Aorta (tissue), 5 donors: ENCODE results near the gene SH3BP1. TPM values are rescaled to one million over a fixed set of nuclear protein-coding genes. Genes with fewer than 3 reads are reported as not detected.

ENCODE experiments used
- ATAC-seq: fragments of 200-7000 bp; cut with Tn5 transposase; one replicate; pipeline ENCODE4 v1.9.1; 2022; ENCODE audit warnings: moderate library complexity; ENCODE audit not compliant: low FRiP score
- DNase-seq, 2 donors: peaks; one replicate each; pipeline ENCODE4 v3.0.0-alpha.2; 2020
- H3K27ac ChIP-seq, 2 donors: one replicate each; pipeline ENCODE4 v1.5.1; 2013; ENCODE audit warnings: low read length in 2 of 2, mild to moderate bottlenecking in 2 of 2, moderate library complexity in 2 of 2, control low read depth in 1 of 2, inconsistent platforms in 1 of 2, low read depth in 1 of 2
- H3K27me3 ChIP-seq, 2 donors: one replicate each; pipeline ENCODE4 v1.6.1; 2013; ENCODE audit warnings: control low read depth in 1 of 2, low read length in 1 of 2, mild to moderate bottlenecking in 1 of 2, moderate library complexity in 1 of 2; ENCODE audit not compliant: insufficient read depth in 2 of 2, control insufficient read depth in 1 of 2
- H3K36me3 ChIP-seq, 2 donors: one replicate each; pipeline ENCODE4 v1.6.1; 2013; ENCODE audit warnings: control low read depth in 1 of 2, low read length in 1 of 2, mild to moderate bottlenecking in 1 of 2; ENCODE audit not compliant: insufficient read depth in 2 of 2, control insufficient read depth in 1 of 2
- H3K4me1 ChIP-seq, 2 donors: one replicate each; pipeline ENCODE4 v1.6.1; 2013; ENCODE audit warnings: low read length in 2 of 2, control low read depth in 1 of 2, mild to moderate bottlenecking in 1 of 2, moderate library complexity in 1 of 2; ENCODE audit not compliant: insufficient read depth in 2 of 2, control insufficient read depth in 1 of 2
- H3K4me3 ChIP-seq, 2 donors: one replicate each; pipeline ENCODE4 v1.5.1; 2013; ENCODE audit warnings: low read length in 2 of 2, control low read depth in 1 of 2, mild to moderate bottlenecking in 1 of 2
- H3K9me3 ChIP-seq: one replicate; pipeline ENCODE4 v1.6.1; 2013; ENCODE audit warnings: mild to moderate bottlenecking, low read length; ENCODE audit not compliant: control insufficient read depth
- WGBS, 2 donors: extraction: QIAGEN DNeasy Blood & Tissue Kit; methylation state at CpG; one replicate each; pipeline ENCODE4 v1.1.7; 2013; 5-methylcytosine and 5-hydroxymethylcytosine counted together
- intact Hi-C, 2 donors: fragments of 100-400 bp; cut with DNase I; formaldehyde crosslinking; loops; one replicate each; pipeline versions ENCODE4 v1.14.2 to v1.15.0; 2022
- polyA plus RNA-seq, 2 donors: library from polyadenylated mRNA; stranded (reverse); fragments of 200-250 nt; gene quantifications; one replicate each; pipeline ENCODE4 v1.2.3, GENCODE V29; 2013
- total RNA-seq, 2 donors: library from RNA; stranded (reverse); fragmentation: NEBNext Ultra II Directional; extraction: Animal tissue kit (Norgen Biotek cat#: 25700); gene quantifications; one replicate each; pipeline ENCODE4 v1.2.1, GENCODE V29; 2021
- donor health status: healthy with polysubstance abuse.
- donor health status: Bipolar disorder and iron deficiency.
- donor health status: DM: no; HTN: no; CAD: no.
- donor health status: DM: no; HTN: no; CAD: no.
- donor health status: DM: yes; HTN: yes; CAD: no.

Gene SH3BP1
- total and polyA plus RNA-seq, 4 donors, result 3.5 to 18.2 (median 11.0) TPM

DNA sequence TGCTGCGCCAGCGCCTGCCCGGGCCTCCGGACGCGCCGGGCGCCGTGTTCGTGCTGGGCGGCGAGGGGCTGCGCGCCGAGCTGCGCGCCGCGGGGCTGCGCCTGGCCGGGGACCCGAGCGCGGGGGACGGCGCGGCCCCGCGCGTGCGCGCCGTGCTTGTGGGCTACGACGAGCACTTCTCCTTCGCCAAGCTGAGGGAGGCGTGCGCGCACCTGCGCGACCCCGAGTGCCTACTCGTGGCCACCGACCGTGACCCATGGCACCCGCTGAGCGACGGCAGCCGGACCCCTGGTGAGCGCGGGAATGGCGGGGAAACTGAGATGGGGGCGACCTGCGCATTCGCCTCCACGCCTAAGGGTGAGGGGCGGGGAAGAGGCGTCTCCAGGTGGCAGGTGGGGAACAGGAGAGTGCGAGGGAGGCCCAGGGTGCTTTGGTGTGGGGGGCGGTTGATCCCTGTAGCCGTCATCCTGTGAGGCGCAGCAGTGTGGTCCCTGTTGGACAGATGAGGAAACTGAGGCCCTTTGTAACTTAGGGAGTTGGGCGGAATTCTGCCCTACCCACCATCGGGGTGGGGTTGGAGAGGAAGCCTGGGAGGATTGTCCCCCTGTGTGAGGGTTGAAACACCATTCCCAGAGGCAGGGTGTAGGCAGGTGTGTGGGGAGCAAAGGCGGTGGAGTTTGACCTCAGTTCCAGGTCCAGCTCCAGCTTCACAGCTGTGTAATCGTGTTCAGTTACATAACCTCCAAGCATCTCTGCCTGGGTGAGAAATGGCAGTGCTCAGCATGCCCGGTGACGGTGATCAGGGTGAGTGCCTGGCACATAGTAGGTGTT is 19.8 kb downstream of the SH3BP1 start:
- Histone ChIP-seq H3K36me3 (no peaks in the 10 kb centered on the region), H3K4me3 (peak overlapping the region; percentile 52 to 56), H3K9me3 (no peaks in the 10 kb centered on the region), H3K4me1 (no peaks in the 10 kb centered on the region), H3K27ac (no peak overlapping the region), H3K27me3 (no peaks in the 10 kb centered on the region)
- DNase-seq (no peak), ATAC-seq (no peak)
- 2% methylated on average over 67 to 68 of the region's 68 CpGs for WGBS, 2 donors
- intact Hi-C loops, result no loop called here

DNA sequence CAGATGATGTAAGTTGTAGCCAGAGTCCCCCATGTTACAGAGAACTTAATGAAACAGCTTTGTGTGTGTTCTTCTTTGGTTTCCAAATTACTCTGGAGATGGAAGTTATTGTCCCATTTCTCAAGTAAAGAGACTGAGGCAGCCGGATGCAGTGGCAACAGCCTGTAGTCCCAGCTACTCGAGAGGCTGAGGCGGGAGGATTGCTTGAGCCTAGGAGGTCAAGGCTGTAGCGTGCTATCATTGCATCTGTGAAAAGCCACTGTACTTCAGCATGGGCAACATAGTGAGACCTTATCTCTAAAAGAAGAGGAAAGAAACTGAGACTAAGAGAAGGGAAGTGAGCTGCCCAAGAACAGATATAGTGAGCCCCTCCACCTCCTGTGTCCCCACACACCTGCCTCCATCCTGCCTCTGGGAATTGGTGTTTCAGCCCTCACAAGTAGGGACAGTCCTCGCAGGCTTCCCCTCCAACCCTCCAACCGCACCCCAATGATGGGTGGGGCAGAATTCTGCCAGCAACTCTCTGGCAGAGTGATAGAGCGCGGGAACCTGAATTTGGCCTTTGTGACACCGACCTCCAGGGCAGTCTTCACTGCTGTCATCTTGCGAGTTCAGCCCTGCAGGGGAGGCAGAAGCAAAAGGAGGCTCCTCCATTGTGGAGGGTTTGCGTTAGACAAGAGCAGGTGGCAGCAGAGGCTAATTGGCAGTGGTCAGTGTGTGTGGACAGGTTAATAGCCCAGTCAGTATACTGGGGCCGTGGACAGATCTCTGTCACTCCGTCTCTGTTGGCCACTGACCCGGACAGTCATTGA is 20.6 kb downstream of the SH3BP1 start:
- Histone ChIP-seq H3K9me3 (no peaks in the 10 kb centered on the region), H3K27me3 (no peaks in the 10 kb centered on the region), H3K4me1 (no peaks in the 10 kb centered on the region), H3K4me3 (no peak overlapping the region), H3K36me3 (no peaks in the 10 kb centered on the region), H3K27ac (no peak overlapping the region)
- ATAC-seq (no peak), DNase-seq (no peak)
- WGBS, 2 donors, result 79 to 82% methylated on average over 14 of the region's 14 CpGs
- intact Hi-C loops, result no loop called here

DNA sequence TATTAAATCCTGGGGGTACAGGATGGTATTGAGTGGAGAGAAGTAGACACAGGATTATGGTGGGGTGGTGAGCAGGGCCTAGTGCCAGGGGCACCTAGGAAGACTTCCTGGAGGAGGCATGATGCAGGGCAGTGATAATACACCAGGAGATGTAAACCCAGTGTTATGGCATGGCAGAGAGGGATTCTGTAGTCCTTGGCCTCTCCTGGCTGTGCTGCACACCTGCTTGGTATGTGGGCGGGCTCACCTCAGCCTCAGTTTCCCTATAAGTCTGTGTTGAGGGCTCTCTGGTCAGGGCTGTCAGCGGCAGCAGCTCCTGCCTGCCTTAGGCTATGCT is 21.2 kb downstream of the SH3BP1 start:
- DNase-seq, result no peak
- WGBS, 2 donors, result 58 to 64% methylated on average over 2 of the region's 2 CpGs
- Histone ChIP-seq H3K9me3 (no peaks in the 10 kb centered on the region), H3K27me3 (no peaks in the 10 kb centered on the region), H3K27ac (peak overlapping the region in 1 of 2 donors; percentile 59), H3K4me1 (no peaks in the 10 kb centered on the region), H3K4me3 (no peak overlapping the region), H3K36me3 (no peaks in the 10 kb centered on the region)
- intact Hi-C loops, result no loop called here
- ATAC-seq, result no peak

DNA sequence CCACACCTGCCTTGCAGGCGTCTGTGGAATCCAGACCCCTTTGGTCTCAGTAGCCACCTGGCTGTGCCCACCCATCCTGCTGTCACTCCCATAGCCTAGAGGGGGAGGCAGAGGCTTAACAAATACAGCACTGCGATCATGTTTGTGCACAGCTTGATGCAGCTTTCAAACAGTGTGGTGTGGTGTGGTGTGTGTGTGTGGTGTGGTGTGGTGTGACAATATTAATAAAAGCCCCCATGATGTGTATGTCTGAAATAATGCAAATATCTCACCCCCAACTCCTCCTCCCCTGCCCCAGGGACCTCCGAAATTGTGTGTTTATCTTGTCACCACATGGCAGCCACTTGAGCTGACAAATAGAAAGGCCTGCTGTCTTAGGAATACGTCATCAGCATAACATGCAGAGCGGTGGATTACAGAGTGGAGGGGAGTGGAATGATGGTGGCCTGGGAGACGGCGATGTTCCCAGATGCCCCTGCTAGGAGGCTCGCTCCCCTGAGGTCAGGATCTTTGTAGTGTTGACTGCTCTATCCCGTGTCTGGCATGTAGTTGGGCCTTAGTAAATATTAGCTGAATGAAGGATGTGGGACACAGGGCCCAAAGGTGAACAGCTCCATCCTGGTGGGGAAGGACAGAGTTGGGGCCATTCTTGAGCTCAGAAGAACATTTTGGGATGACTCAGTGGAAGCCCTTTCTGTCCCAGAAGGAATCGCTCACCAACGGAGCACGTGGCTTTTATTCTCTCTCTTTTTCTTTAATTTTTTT is 21.9 kb downstream of the SH3BP1 start:
- ATAC-seq (no peak), DNase-seq (no peak)
- Histone ChIP-seq H3K9me3 (no peaks in the 10 kb centered on the region), H3K4me3 (no peak overlapping the region), H3K27ac (peak overlapping the region in 1 of 2 donors; percentile 72), H3K27me3 (no peaks in the 10 kb centered on the region), H3K36me3 (no peaks in the 10 kb centered on the region), H3K4me1 (no peaks in the 10 kb centered on the region)
- 17 to 21% methylated on average over 12 of the region's 12 CpGs for WGBS, 2 donors
- intact Hi-C loops, result no loop called here

DNA sequence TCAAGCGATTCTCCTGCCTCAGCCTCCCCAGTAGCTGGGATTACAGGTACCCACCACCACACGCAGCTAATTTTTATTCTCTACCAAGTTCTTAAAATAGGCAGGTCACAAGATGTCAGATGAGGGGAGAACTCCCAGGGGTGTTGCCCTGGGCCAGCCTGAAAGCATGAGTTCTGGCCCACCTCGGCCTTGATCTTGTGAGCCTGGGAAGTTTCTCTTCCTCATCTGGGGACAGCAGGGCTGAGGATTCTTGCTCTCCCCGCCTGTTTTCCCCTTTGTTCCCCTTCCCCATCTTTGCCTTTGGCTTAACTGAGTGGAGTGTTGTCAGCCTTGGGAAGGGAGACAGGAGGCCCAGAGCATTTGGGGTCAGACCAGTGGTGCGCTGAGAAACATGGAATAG is 22.6 kb downstream of the SH3BP1 start:
- intact Hi-C loops, result no loop called here
- no peaks in the 10 kb centered on the region for H3K4me1 ChIP-seq
- H3K36me3 ChIP-seq, result no peaks in the 10 kb centered on the region
- H3K27me3 ChIP-seq, result no peaks in the 10 kb centered on the region
- 78 to 80% methylated on average over 5 of the region's 5 CpGs for WGBS, 2 donors
- no peak for DNase-seq
- ATAC-seq, result no peak
- no peak overlapping the region for H3K27ac ChIP-seq
- H3K9me3 ChIP-seq, result no peaks in the 10 kb centered on the region
- H3K4me3 ChIP-seq, result no peak overlapping the region

DNA sequence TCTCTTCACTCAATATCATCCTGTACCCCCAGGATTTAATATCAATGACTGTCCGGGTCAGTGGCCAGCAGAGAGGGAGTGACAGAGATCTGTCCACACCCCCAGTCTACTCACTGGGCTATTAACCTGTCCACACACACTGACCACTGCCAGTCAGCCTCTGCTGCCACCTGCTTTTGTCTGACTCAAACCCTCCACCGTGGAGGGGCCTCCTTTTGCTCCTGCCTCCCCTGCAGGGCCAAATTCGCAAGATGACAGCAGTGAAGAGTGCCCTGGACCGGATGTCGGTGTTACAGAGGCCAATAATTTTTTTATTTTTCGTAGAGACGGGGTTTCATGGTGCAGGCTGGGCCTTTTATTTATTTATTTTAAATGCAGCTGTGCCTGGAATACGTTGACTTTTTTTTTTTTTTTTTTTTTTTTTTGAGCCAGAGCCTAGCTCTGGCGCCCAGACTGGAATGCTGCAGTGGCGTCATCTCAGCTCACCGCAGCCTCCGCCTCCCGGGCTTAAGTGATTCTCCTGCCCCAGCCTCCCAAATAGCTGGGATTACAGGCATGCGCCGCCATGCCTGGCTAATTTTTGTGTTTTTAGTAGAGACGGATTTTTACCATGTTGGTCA is 24.2 kb downstream of the SH3BP1 start:
- no peaks in the 10 kb centered on the region for H3K9me3 ChIP-seq
- intact Hi-C loops, result loop anchor here in 1 of 2 donors (2.0 kb wide), 1 partner anchor 59 kb away; no protein-coding TSS in a partner anchor
- DNase-seq (no peak), ATAC-seq (no peak)
- H3K4me3 ChIP-seq, result no peak overlapping the region
- H3K4me1 ChIP-seq, result no peaks in the 10 kb centered on the region
- H3K27me3 ChIP-seq, result no peaks in the 10 kb centered on the region
- H3K36me3 ChIP-seq, result no peaks in the 10 kb centered on the region
- WGBS, 2 donors, result 53 to 64% methylated on average over 16 of the region's 16 CpGs
- peak overlapping the region in 1 of 2 donors; percentile 13 for H3K27ac ChIP-seq

DNA sequence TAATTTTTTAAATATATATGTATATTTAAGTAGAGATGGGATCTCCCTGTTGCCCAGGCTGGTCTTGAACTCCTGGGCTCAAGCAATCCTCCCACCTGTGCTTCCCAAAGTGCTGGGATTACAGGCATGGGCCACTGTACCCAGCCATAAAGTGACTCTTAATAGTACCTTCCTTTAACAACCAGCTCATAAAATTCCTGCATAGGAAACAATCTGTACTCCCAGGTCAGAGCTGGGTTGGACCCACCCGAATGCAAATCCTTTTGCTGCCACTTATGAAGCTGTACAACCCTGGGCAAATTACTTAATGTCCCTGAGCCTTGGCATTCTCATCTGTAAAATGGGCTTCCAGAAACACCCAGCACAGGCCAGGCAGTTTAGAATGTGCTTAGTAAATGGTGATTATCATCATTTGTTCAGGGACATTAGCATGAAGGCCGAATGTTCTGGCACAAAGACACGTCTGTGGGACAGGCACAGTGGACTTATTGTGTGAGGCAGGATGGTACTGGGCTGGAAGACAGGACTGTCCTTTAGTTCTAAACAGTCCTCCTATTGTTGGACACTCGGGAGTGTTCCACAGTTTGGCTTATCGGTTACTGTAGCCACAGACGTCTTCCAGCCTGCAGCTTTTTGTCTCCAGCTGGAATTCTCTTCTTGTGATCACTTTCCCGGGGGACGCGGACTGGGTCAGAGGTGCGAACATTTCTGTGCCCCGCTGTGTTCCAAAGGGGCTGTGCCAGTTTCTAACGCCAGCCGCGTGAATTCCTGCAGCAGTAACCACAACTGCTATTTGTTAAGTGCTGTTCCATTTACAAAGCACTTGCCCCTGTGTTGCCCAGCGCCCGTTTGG is 25.0 kb downstream of the SH3BP1 start:
- WGBS, 2 donors, result 70 to 74% methylated on average over 16 of the region's 16 CpGs
- H3K4me1 ChIP-seq, result no peaks in the 10 kb centered on the region
- H3K9me3 ChIP-seq, result no peaks in the 10 kb centered on the region

More for the DNA sequence above, 25.0 kb downstream of the SH3BP1 start:
- Histone ChIP-seq H3K4me3 (no peak overlapping the region), H3K36me3 (no peaks in the 10 kb centered on the region), H3K27me3 (no peaks in the 10 kb centered on the region), H3K27ac (no peak overlapping the region)
- intact Hi-C loops, result loop anchor here in 1 of 2 donors (2.0 kb wide), 1 partner anchor 58 kb away; no protein-coding TSS in a partner anchor
- ATAC-seq, result no peak
- DNase-seq, result no peak
